Kidney epithelial cell (primary cell): ENCODE data around the gene GRIK2. TPM values are rescaled to one million over a fixed set of nuclear protein-coding genes. Genes with fewer than 3 reads are reported as not detected.

Experiments used
- DNase-seq: peaks from one replicate; pipeline ENCODE4 v3.0.0-alpha.2; 2010; ENCODE audit warnings: low read depth
- H3K27me3 ChIP-seq: 2 replicates; pipeline ENCODE4 v1.6.0; 2011; ENCODE audit warnings: low read length; ENCODE audit not compliant: control insufficient read depth, insufficient read depth
- H3K36me3 ChIP-seq: 2 replicates; pipeline ENCODE4 v1.5.1; 2011; ENCODE audit warnings: low read length; ENCODE audit not compliant: control insufficient read depth, insufficient read depth
- H3K4me3 ChIP-seq: 2 replicates; pipeline ENCODE4 v1.5.1; 2011; ENCODE audit warnings: low read depth, mild to moderate bottlenecking, control low read depth, low read length
- CTCF ChIP-seq: IDR thresholded peaks from 2 replicates; pipeline ENCODE4 v1.5.1; 2011; ENCODE audit warnings: mild to moderate bottlenecking, moderate library complexity, low read length, control low read depth, inconsistent platforms; ENCODE audit not compliant: insufficient read depth, poor library complexity, severe bottlenecking
- total RNA-seq: library from RNA; depleted of rRNA; stranded (reverse); fragments of >200 nt; gene quantifications from 2 replicates; pipeline ENCODE4 v1.2.3, GENCODE V29; 2015

The GRIK2 gene
- total RNA-seq, 1 donor from 2014 or later, result 0.13 TPM

DNA sequence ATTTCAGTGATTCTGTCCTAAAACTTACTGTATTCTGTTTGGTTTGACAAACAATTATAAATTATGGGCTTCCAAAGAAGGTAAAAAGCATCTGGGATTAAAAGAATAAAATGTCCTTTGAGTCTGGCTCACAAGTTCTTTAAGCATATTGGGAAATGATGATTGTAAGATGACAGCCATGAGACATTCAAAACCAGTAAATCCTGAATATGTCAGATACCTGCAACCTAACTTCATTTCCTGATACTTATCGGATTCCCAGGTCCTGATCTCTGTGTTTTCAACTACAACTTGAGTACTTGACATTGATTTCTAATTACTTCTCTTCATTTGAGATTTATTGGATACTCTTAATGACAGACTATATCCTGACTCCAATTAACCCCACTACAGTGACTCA, 446.6 kb downstream of the GRIK2 start:
- Histone ChIP-seq H3K27me3 (no peaks in the 10 kb centered on the region), H3K36me3 (no peaks in the 10 kb centered on the region), H3K4me3 (no peak overlapping the region)
- TF ChIP-seq CTCF, result no peak
- no peak for DNase-seq

- no peak overlapping the region for H3K4me3 ChIP-seq
- DNase-seq, result no peak
- H3K36me3 ChIP-seq, result no peaks in the 10 kb centered on the region
- H3K27me3 ChIP-seq, result no peaks in the 10 kb centered on the region
- no peak for TF ChIP-seq CTCF
Measured at GRCh38 chr6:101845172-101845571, 451.7 kb downstream of the GRIK2 start.

- Histone ChIP-seq H3K27me3 (no peaks in the 10 kb centered on the region), H3K4me3 (no peak overlapping the region), H3K36me3 (no peaks in the 10 kb centered on the region)
- no peak for DNase-seq
- TF ChIP-seq CTCF, result no peak
Measured at GRCh38 chr6:101845621-101846020, 452.1 kb downstream of the GRIK2 start.

GRCh38 chr6:101847690-101848089, 454.2 kb downstream of the GRIK2 start:
- Histone ChIP-seq H3K36me3 (no peaks in the 10 kb centered on the region), H3K27me3 (no peaks in the 10 kb centered on the region), H3K4me3 (no peak overlapping the region)
- no peak for TF ChIP-seq CTCF
- DNase-seq, result no peak

DNA sequence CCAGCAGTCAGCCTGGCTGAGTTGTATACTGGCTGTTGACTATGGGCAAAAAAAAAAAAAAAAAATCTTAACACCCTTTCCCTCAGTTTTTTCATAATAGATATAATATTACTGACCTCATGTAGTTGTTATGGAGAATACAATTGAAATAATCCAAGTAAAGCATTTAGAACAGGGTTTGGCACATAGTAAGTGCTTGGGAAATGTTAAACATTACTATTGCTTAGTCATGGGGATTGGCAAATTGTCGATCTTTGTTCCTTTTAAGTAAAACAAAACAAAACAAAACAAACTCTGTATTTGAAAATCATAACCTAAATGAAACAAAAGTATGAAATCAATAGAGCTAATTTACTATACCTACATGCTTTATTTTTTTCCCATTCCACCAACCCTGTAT, 458.4 kb downstream of the GRIK2 start:
- TF ChIP-seq CTCF, result no peak
- H3K4me3 ChIP-seq, result no peak overlapping the region
- no peaks in the 10 kb centered on the region for H3K36me3 ChIP-seq
- no peaks in the 10 kb centered on the region for H3K27me3 ChIP-seq
- no peak for DNase-seq

- no peak for DNase-seq
- TF ChIP-seq CTCF, result no peak
Measured at GRCh38 chr6:101853231-101854085, 459.9 kb downstream of the GRIK2 start.

More at GRCh38 chr6:101853231-101854085, 459.9 kb downstream of the GRIK2 start:
- H3K4me3 ChIP-seq, result no peak overlapping the region
- no peaks in the 10 kb centered on the region for H3K36me3 ChIP-seq
- no peaks in the 10 kb centered on the region for H3K27me3 ChIP-seq
